Chondrocyte (in vitro differentiated cells): ENCODE data around the gene TC2N. TPM values are rescaled to one million over a fixed set of nuclear protein-coding genes. Genes with fewer than 3 reads are reported as not detected.

Source experiments
- DNase-seq: peaks from one replicate; pipeline ENCODE4 v3.0.0; 2021; ENCODE audit warnings: mixed read lengths, low spot score
- H3K27ac Mint-ChIP-seq: one replicate; pipeline ENCODE4 v1.8.0; 2021; ENCODE audit warnings: mild to moderate bottlenecking, moderate library complexity, mixed read lengths; ENCODE audit not compliant: unreplicated experiment
- H3K27me3 Mint-ChIP-seq: 2 replicates; pipeline ENCODE4 v1.8.0; 2021; ENCODE audit warnings: low read depth, mixed read lengths
- H3K36me3 Mint-ChIP-seq: 2 replicates; pipeline ENCODE4 v1.8.0; 2021; ENCODE audit warnings: low read depth, mixed read lengths
- H3K4me1 Mint-ChIP-seq: 2 replicates; pipeline ENCODE4 v1.8.0; 2021; ENCODE audit warnings: low read depth, mild to moderate bottlenecking, mixed read lengths
- H3K4me3 Mint-ChIP-seq: one replicate; pipeline ENCODE4 v1.8.0; 2021; ENCODE audit warnings: mild to moderate bottlenecking, moderate library complexity, mixed read lengths; ENCODE audit not compliant: unreplicated experiment
- H3K9me3 Mint-ChIP-seq: 2 replicates; pipeline ENCODE4 v1.8.0; 2021; ENCODE audit warnings: low read depth, mixed read lengths
- CTCF ChIP-seq: fragments of 200-600 bp; sonication (generic); IDR thresholded peaks from 2 replicates; pipeline ENCODE4 v1.5.0; 2021; ENCODE audit warnings: antibody characterized with exemption, mild to moderate bottlenecking, moderate library complexity
- total RNA-seq: library from RNA; stranded (reverse); gene quantifications from 3 replicates; pipeline ENCODE4 v1.2.1, GENCODE V29; 2021

Gene TC2N
- total RNA-seq, 1 donor from 2014 or later, result 11.2 TPM

- peak overlapping the region; percentile 3 for H3K4me3 Mint-ChIP-seq
- no peak for TF ChIP-seq CTCF
- H3K4me1 Mint-ChIP-seq, result peaks cover 70% of the 10 kb centered on the region
- H3K36me3 Mint-ChIP-seq, result peaks cover 71% of the 10 kb centered on the region
- no peak for DNase-seq
- no peaks in the 10 kb centered on the region for H3K9me3 Mint-ChIP-seq
- peak overlapping the region; percentile 88 for H3K27ac Mint-ChIP-seq
- no peaks in the 10 kb centered on the region for H3K27me3 Mint-ChIP-seq
Measured at GRCh38 chr14:91869556-91869955, 2.2 kb upstream of the TC2N start.

- Mint-ChIP-seq H3K9me3 (no peaks in the 10 kb centered on the region), H3K27ac (peak overlapping the region; percentile 69), H3K4me1 (peaks cover 55% of the 10 kb centered on the region), H3K4me3 (no peak overlapping the region), H3K27me3 (no peaks in the 10 kb centered on the region), H3K36me3 (peaks cover 63% of the 10 kb centered on the region)
- DNase-seq, result no peak
- TF ChIP-seq CTCF, result no peak
Measured at GRCh38 chr14:91866511-91867295, 633 bp downstream of the TC2N start.

GRCh38 chr14:91866061-91866460 lies 1.3 kb downstream of the TC2N start:
- no peak overlapping the region for H3K4me3 Mint-ChIP-seq
- no peak for DNase-seq
- no peak for TF ChIP-seq CTCF
- no peaks in the 10 kb centered on the region for H3K27me3 Mint-ChIP-seq
- H3K36me3 Mint-ChIP-seq, result peaks cover 63% of the 10 kb centered on the region
- H3K27ac Mint-ChIP-seq, result peak overlapping the region; percentile 69
- H3K4me1 Mint-ChIP-seq, result peaks cover 54% of the 10 kb centered on the region
- no peaks in the 10 kb centered on the region for H3K9me3 Mint-ChIP-seq

DNA sequence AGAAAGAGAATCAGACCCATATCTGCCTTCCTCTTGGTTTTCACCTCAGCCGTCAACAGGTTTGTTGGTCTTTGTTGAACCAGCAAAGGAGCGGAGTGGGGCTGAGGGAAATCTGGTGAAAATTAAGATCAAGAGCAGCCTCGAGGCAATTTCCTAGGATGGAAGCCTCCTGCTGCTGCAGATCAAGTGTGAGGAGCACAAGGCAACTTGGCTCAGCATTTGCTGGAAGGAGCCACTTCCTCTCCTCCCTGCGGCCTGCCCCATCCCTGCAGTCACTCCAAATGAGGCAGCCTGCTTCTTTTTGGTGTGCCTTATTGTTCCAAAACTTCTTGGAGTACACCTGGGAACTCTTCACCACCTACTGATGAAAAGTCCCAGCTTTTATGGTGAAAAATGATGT lies 4.9 kb downstream of the TC2N start:
- no peak for TF ChIP-seq CTCF
- no peak overlapping the region for H3K4me3 Mint-ChIP-seq
- H3K9me3 Mint-ChIP-seq, result no peaks in the 10 kb centered on the region

DNA sequence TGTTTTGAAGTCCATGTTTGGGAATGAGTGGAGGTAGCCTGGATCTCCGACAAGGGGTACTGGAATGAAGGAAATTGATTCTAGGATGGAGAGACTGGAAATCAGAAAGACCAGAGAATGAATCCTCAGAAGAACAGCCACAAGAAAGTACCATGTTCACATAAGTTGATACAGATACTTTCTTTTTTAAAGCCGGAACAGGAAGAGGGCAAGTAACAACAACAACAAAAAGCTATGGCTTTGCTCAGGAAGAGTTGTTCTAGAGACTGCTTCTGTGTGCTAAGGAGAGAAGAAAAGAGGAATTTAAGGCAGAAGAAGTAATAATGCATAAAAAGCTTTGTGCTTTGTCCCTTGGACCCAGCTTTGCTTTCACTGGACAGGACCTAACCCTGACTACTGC lies 6.2 kb downstream of the TC2N start:
- H3K27ac Mint-ChIP-seq, result peak overlapping the region; percentile 55
- no peaks in the 10 kb centered on the region for H3K27me3 Mint-ChIP-seq
- no peak for TF ChIP-seq CTCF
- no peak for DNase-seq
- no peaks in the 10 kb centered on the region for H3K9me3 Mint-ChIP-seq
- H3K4me1 Mint-ChIP-seq, result peaks cover 48% of the 10 kb centered on the region
- H3K36me3 Mint-ChIP-seq, result peaks cover 31% of the 10 kb centered on the region
- no peak overlapping the region for H3K4me3 Mint-ChIP-seq

More for the DNA sequence above, 4.9 kb downstream of the TC2N start:
- Mint-ChIP-seq H3K27ac (no peak overlapping the region), H3K4me1 (peaks cover 53% of the 10 kb centered on the region), H3K27me3 (no peaks in the 10 kb centered on the region), H3K36me3 (peaks cover 41% of the 10 kb centered on the region)
- DNase-seq, result no peak
